T-helper 2 cell (primary cell): ENCODE data around the gene EFHD2.
"Not testable (repeated sequence)": the region's sequence is repeated elsewhere in the genome, so short reads cannot be mapped to it uniquely, and the experiment has no call there.

Experiments used
- DNase-seq, 5 experiments: peaks; one replicate each; pipeline versions ENCODE4 v3.0.0 to v3.0.0-alpha.2; 2012 to 2022

The EFHD2 gene

DNA sequence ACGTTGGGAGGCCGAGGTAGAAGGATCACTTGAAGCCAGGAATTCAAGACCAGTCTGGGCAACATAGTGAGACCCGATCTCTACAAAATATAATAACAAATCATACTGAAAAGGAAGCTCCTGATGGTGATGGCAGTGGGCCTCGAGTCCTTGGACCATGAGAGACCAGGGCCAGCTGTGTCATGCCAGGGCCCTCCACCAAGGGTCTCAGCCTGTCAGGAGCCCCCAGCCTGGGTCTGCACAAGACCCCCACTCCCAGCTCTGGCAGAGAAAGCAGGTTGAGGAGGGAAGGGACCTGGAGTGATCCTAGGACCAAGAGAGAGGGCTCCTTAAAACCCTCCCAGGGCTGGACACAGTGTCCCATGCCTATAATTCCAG, 21.9 kb downstream of the EFHD2 start:
- DNase-seq: no peak

DNA sequence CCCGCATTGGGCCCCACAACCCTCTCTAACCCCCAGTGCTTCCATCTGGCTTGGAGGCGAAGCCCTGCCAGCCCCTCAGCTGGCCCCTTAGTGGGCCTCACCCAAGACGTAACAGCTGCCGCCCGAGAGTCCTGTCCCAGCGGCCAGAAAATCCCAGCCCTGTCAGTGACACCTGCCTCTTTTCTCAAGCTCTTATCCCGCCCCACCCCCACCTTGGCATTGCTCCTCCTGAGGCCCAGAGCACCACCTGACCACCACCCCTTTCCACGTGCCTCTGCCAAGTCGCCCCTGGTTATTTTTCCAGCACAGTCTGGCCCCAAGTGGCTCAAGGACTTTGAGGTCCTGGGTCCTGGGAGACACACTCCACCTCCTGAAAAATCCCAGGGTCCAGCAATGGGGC, 22.6 kb downstream of the EFHD2 start:
- DNase-seq: no peak

DNA sequence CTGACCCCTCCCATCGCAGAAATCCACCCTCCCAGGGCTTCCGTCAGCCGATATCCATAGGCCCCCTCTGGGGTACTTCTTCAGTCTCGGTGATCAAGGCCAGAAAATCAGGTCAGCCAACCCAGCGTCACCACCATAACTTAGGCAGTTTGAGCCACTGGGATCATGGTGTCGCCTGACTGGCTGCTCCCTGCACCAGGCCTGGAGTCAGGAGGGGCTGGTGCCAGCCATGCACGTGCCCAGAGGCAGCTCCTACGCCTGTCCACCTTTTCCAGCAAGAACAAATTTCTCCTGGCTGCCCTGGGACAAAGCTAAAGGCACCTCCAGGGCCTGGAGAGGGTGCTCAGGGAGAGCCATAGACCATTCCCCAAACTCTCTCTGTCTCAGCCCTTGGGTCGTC, 23.8 kb downstream of the EFHD2 start:
- DNase-seq: no peak

DNA sequence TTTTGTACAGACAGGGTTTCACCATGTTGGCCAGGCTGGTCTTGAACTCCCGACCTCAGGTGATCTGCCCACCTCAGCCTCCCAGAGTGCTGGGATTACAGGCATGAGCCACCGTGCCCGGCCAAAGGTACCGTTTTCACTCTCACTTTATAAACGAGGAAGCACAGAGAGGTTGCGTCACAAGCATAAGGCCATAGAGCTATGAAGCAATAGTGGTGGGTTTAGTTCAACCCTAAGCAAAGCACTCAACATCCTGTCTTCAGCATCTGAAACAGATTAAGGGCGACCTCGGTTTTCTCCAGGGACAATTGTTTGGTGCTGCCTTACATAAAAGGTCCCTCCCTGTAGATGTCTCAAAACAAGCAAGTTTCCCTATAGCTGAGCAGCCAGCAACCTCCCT, 25.1 kb downstream of the EFHD2 start:
- DNase-seq: not testable (repeated sequence)

DNA sequence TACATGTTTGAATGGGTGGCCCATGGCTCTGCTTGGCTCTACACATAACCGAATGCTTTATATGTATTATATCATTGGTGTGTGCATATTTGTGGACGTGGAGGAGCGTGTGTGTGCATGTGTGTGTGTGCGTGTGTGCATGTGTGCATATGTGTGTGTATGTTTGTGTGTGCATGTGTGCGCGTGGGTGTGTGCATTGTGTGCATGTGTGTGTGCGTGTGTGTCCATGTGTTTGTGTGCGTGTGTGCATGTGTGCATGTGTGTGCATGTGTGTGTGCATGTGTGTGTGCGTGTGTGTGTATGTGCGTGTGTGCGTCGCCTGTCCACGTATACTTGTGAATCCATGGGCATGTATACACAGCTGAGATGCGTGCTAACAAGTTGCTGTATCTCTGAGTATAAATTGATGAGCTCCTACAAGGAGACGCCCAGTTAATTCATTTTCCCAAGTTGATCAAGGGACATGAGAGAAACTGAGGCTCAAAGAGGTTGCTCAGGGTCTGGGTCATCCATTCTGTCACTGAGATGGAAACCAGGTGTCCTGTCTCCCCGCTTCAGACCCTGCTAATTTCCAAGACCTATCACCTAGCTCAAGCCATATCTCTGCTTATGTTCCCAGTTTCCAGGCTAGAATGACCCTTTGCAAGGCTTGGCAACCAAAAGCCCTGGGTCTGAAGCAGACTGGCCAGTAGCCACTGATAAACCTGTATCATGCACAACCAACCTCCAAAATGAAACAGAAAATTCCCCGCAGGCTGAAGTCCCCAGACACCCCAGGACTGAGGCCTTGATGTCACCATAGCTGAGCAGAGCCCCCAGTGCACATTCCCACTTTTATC, 25.8 kb downstream of the EFHD2 start:
- no peak for DNase-seq

DNA sequence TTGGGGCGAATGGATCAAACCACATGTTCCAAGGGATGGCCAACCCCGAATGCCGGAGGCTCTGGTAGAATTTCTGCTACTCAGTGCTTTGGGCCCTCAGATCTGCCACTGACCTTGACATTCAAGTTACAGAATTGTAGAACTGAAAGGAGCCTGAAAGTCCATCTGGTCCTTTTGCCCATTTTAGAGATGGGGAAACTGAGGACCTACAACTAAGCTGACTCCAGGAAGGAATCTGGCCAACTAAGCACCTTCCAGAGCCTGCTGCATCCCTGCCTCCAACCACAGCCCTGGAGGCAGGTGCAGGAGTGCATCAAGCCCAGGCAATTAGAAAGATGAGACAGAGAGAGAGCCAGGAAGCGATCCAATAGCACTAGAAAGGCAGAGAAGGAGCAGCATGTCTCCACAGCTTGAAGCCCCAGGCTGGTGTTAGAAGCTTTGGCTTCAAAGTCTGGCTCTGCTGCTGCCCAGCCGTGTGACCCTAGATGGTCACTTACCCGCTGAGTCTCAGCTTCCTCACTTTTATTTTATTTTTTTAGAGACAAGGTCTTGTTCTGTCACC, 27.3 kb downstream of the EFHD2 start:
- DNase-seq: no peak

DNA sequence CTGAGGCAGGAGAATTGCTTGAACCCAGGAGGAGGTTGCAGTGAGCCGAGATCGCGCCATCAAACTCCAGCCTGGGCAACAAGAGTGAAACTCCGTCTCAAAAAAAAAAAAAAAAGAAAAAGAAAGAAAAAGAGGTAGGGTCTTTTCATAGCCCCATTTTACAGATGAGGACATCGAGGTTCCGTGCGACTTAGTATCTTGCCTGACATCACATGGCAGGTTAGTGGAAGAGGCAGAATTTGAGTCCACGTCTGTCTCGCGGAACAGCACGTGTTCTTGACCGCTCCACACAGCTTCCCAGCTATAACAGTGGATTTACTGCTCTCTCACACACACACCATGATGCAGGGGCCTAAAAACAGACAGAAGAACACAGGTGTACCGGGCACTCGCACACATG, 29.6 kb downstream of the EFHD2 start:
- DNase-seq: no peak

DNA sequence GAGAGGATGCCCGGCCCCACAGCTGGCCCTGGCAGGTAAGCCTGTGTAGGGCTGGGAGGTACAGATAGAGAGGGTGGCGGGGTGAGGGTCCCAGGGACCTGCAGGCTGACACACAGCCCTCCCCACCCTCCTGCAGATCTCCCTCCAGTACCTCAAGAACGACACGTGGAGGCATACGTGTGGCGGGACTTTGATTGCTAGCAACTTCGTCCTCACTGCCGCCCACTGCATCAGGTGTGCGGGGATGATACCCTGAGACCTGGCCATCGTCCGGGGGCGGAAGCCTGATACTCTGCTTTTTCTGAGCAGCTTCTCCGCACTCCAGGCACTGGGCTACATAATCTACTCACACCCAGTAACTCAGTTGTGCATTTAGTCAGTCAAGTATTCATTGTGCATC, 30.7 kb downstream of the EFHD2 start:
- no peak for DNase-seq

DNA sequence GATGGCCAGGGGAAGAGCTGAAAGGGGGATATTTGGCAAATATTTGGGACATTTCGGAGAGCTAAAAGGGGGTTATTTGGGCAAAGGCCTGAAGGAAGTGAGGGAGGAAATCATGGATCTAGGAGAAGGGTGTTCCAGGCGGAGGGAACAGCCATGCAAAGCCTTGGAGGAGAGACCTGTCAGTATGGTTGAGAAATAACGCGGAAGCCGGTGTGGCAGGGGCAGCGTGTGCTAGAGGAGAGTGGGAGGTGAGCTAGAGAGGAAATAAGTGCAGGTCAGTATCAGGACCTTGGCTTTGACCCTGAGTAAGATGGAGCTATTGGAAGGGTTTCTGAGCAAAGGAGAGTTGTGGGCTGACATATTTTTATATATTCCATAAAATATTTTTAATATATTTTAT, 31.6 kb downstream of the EFHD2 start:
- DNase-seq: no peak

DNA sequence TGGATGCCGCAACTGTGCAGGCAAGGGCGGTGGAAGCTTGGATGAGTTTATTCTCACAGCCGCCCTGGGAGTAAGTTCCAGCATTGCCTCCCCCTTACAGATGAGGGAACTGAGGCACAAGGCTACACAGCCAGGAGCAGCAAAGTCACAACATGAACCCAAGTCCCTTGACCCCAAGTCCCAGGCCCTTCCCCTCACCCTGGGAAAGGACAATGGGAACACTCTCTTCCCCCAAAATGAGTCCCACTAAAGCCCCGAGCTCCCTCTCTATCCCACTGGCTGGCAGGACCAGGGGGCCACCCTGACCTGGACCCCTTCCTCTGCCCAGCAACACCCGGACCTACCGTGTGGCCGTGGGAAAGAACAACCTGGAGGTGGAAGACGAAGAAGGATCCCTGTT, 32.4 kb downstream of the EFHD2 start:
- no peak for DNase-seq

DNA sequence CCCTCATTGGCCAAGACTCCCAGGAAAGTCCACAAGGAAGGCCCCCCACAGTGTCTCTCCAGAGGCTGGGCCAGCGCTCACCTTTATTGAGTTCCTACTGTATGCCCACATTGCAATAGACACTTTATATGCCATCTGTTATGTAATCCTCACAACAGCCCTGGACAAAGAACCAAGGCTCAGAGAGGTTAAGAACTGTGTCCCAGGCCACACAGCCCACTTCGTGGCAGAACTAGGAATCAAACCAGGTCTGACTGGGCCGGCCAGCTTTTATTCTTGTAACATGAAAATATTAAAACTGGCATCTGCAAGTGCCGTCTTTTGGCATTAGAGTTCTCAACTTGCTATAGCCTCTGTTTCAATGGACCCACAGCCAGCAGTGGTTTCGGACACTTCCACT, 33.1 kb downstream of the EFHD2 start:
- DNase-seq: no peak

DNA sequence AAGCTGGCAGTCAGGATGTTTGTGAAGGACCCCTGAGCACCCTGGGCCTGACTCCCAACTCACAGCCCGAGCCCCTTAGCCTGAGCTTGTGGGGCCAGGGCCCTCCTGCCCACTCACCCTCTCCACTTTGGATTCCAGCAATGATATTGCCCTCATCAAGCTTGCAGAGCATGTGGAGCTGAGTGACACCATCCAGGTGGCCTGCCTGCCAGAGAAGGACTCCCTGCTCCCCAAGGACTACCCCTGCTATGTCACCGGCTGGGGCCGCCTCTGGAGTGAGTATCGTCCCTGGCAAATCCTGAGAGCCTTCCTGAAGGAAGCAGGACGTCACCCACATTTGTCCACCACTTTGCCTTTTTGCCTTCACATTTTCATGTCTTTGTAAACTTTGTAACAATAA, 33.6 kb downstream of the EFHD2 start:
- DNase-seq: no peak

DNA sequence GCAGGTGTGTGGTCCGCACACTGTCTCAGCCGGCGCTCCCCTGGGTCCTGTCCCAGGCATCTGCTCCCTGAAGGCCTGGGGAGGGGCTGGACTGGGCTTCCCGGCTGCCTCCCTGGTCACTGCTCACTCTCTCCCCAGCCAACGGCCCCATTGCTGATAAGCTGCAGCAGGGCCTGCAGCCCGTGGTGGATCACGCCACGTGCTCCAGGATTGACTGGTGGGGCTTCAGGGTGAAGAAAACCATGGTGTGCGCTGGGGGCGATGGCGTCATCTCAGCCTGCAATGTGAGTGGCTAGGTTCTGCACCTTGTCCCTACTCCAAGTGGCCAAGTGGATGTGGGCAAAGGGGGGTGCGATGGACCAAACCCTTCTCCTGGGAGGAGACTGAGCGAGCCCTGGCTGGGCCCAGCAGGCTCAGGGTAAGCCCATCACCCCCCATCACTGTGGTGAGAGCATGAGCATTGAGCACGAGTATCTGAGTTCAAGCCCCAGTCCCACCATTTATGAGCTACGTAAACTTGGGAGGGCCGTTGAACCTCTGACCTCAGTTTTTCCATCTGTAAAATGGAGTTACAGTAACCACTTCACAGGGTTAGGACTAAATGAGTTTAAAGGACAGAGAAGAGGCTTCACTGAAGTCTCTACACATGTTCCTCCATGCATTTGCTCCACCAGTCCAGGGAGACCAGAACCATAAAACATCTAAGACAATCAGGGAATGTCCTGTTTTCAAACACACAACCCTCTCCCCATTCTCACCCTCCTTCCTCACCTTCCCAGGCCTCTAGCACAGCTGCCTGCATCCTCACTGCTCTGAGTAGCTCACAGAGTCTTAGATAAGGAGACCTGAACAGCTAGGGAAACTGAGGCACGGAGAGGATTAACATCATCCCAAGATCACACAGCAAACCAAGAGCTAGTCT, 35.0 kb downstream of the EFHD2 start:
- DNase-seq: no peak

DNA sequence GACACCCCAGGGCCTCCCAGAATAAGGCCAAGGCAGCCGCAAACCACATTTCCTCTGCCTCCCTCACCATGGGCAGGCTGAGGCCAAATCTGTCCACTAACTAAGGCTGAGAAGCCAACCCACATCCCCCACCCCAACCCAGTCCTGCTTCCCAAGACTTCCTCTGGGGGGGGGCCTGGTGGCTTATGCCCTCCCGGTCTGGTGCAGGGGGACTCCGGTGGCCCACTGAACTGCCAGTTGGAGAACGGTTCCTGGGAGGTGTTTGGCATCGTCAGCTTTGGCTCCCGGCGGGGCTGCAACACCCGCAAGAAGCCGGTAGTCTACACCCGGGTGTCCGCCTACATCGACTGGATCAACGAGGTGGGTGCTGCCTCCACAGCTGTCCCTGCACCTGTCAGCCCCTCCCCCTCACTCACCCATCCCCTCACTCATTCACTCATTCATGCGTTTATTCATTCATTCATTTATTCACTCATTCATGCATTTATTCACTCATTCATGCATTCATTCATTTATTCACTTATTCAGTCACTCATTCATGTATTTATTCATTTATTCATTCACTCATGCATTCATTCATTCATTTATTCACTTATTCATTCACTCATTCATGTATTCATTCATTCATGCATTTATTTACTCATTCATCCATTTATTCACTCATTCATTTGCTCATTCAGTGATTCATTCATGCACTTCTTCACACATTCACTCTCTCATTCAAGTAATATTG, 35.9 kb downstream of the EFHD2 start:
- no peak for DNase-seq

DNA sequence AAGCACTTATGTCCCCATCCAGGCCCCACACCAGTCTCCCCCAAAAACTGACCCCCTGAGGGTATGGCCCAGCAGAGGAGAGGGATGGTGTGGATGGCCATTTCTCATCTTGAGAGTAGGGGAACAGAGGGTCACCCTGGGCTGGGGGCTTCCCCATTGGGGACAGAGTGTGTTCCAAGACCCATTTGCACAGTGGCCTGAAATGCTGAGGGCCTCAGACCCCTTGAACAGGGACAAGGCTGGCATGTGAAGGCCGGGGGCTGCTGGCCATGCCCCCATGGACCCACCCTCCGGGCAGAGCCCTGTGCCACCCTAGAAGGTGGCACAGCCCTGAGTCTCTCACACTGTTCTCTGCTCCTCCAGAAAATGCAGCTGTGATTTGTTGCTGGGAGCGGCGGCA, 36.5 kb downstream of the EFHD2 start:
- no peak for DNase-seq

DNA sequence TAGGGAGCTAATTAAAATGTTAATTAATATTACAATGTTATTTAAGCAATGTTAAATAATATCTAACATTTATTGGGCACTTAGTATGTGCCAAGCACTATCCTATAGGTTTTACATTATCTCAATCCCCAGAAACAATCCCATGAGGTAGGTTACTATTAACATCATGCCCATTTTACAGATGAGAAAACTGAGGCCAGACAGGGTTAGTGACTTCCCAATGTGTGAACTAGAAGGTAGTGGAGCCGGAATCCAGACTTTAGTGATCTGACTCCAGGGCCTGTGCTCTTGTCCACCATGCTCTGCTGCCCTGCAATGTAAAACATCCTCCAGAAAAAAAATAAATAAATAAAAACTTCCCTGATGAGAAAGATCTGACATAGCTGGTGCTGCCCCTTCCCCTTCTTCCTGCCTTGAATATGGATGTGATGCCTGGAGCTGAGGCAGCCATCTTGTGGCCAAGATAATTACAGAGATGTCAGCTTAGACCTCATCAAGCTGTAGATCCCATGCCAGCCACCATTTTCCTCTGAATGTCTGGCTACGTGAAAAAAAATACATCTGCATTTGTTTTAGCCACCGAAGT, 39.3 kb downstream of the EFHD2 start:
- no peak for DNase-seq

DNA sequence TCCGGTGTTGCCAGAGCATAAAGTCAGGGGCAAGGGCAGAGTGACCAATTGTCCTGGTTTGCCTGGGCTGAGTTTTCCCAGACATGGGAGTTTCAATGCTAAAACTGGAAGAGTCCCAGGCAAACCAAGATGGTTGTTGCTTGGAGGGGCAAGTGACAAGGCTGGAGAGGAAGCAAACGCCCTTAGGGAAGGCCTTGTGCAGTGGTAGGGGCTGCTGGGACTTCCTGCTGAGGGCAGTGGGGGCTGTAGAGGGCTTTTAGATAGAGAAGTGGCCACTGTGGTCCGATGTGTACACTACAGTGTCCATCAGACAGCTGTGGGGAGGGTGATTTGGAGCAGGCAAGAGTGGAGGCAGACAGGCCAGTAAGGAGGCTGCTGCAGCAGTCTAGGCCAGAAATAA, 39.9 kb downstream of the EFHD2 start:
- no peak for DNase-seq

DNA sequence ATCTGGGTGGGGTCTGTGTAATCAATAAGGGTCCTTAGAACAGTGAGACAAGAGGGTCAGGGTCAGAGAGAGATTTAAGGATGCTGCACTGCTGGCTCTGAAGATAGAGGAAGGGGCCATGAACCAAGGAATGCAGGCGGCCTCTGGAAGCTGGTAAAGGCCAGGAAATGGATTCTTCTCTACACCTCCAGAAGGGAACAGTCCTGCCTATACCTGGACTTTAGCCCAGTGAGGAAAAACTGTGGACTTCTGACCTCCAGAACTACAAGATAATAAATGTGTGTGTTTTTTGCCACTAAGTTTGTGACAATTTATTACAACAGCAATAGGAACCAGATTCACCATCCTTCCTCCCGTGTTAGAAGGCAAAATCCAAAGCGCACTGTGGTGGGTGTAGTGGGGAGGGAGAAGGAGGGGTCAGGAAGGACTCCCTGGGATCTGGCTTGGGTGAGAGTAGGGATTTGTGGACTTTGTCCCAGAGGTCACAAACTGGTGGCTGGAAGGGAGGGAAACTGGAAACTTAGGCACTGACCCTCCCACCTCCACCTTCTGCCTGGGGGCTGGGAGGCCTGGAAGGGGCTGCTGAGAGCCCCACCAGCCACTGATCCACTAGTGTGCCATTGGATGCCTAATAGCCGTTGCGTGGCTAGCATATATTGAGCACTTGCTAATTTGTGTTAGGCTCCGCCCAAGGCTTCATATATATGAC, 41.5 kb downstream of the EFHD2 start:
- DNase-seq: no peak

DNA sequence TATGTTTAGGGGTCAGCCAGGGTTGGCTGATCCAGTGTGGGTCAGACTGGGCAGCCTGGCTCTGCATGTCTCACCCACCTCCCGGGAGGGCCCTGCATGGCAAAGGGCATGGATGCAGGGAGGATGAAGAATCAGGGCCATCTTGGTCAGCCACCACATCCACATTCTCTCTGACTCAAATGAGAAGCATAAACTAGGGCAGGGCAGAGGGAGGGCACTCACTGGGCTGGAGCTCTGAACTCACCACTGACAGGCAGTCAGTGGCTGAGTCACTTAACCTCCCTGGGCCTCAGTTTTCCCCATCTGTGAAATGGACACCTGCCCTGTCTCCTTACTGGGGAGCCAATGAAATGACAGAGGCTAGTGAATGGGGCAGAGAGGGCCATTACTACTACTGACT, 42.5 kb downstream of the EFHD2 start:
- DNase-seq: no peak

DNA sequence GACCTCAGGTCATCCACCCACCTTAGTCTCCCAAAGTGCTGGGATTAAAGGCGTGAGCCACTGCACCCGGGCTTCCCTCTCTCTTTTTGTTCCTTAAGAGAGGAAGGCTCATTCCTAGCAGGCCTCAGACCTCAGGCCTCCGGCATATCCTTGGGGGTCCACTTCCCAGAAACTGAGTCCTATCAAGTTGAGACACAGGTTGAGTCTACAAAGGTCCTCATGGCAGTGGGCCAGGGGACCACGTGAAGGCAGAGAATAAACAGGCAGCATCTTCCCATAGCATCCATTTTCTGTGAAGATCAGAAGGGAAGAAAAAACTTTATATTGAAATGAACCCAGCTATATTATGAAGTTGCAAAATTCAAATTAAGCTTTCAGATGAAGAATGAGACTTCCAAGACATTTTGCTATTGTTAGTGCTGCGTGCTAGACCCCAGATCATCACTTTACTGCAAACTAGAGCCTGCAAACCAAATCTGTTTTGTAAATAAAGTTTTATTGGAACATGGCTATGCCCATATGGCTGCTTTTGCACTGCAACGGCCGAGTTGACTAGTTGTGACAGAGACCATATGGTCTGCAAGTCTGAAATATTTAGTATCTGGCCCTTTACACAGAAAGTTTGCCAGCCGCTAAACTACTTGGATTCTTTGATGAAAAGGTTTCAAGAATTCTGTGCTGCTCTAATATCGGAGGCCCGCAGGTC, 43.3 kb downstream of the EFHD2 start:
- DNase-seq: no peak

DNA sequence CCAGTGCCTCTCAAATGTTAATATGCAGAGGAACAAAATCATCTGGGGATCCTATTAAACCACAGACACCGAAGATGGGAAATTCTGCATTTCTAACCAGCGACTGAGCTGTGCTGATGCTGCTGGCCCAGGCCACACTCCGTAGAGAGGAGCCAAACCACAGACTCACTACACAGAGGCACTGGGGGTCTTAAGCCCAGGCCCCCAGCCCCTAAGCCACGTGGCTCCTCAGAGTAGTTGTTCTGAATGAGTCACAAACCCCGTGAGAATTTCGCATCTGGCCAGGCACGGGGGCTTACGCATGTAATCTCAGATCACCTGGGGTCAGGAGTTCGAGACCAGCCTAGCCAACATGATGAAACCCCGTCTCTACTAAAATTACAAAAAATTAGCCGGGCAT, 44.0 kb downstream of the EFHD2 start:
- DNase-seq: no peak
